ENCODE data around the gene SPATA33.
"Not testable (repeated sequence)": the region's sequence is repeated elsewhere in the genome, so short reads cannot be mapped to it uniquely, and the experiment has no call there.

SPATA33 gene

DNA sequence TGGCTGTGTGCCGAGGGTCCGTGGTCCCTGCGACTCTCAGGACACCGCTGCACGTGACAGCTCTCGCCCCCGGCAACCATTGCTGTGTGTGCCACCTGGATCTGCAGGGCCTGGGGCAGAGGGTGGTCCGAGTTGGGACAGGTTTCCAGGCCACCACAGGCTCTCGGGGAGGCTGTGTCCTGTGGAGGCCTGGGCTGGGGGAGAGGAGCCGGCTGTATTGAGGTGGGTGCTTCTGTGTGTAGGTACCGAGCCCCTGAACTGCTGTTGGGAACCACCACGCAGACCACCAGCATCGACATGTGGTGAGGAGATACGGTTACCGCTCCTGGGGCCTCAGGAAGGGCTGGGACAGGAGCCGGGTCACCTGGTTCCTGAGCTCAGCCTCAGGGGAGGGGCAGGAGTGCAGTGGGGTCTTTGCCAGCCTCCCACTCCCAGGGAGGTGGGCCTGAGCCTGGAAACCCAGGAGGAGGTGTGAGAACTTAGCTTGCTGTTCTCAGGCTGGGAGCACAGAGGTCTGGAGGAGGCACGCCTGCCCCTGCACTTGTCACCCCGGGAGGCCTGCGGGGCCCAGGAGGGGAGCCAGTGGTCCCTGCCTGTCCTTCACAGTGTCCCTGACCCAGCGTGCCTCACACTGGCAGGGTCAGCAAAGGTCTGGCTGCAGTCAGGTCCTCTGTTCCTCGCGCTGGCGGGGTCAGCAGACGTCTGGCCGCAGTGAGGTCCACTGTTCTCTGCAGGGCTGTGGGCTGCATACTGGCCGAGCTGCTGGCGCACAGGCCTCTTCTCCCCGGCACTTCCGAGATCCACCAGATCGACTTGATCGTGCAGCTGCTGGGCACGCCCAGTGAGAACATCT is 36.5 kb downstream of the SPATA33 start:
- no peak for DNase-seq (ENCODE audit: low spot score)

DNA sequence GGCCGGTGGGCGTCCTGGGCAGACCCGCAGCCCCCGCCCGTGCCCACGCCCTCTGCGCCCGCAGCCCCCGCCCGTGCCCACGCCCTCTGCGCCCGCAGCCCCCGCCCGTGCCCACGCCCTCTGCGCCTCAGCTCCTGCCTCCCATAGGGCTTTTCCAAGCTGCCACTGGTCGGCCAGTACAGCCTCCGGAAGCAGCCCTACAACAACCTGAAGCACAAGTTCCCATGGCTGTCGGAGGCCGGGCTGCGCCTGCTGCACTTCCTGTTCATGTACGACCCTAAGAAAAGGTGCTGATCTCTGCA is 37.1 kb downstream of the SPATA33 start:
- DNase-seq (ENCODE audit: low spot score), result not testable (repeated sequence)

DNA sequence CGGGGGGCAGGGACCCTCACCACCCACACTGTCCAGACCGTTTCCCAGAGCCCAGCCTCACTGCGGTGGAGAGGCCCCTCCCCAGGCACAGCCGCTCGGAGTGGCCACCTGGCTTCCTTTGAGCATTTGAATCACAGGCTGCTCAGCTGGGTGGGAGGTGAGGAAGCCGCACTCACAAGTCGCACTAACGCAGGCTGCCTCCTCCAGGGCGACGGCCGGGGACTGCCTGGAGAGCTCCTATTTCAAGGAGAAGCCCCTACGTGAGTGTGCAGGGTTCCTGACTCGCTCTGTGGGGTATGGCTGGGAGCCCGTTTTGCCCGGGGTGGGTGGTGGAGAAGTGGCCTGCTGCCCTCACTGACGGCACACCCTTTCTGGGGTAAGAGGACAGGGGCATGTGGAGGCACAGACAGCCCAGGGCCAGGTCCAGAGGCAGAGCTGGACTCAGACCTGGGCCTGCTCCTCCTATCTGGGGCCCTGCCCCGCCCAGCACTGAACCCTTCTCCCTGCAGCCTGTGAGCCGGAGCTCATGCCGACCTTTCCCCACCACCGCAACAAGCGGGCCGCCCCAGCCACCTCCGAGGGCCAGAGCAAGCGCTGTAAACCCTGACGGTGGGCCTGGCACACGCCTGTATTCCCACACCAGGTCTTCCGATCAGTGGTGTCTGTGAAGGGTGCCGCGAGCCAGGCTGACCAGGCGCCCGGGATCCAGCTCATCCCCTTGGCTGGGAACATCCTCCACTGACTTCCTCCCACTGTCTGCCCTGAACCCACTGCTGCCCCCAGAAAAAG is 37.6 kb downstream of the SPATA33 start:
- no peak for DNase-seq (ENCODE audit: low spot score)

DNA sequence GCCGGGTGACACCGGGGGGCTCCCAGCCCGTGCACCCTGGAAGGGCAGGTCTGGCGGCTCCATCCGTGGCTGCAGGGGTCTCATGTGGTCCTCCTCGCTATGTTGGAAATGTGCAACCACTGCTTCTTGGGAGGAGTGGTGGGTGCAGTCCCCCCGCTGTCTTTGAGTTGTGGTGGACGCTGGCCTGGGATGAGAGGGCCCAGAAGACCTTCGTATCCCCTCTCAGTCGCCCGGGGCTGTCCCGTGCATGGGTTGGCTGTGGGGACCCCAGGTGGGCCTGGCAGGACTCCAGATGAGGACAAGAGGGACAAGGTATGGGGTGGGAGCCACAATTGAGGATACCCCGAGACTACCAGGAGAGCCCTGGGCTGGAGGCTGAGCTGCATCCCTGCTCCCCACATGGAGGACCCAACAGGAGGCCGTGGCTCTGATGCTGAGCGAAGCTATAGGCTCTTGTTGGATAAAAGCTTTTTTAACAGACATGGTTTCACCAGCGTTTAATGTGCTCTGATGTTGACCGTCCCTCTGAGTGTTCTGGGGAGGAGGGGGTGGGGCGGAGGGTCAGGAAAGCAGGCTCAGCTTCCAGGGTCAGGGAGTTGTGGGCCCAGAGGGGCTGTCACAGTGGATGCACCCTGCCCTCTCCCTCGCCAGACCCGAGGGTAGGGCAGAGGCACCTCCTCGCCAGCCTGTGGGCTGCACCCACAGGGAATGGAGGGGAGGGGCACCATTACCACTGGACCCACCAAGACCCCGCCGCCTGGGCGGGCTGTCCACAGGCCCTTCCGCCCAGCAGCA is 38.4 kb downstream of the SPATA33 start:
- no peak for DNase-seq (ENCODE audit: low spot score)

DNA sequence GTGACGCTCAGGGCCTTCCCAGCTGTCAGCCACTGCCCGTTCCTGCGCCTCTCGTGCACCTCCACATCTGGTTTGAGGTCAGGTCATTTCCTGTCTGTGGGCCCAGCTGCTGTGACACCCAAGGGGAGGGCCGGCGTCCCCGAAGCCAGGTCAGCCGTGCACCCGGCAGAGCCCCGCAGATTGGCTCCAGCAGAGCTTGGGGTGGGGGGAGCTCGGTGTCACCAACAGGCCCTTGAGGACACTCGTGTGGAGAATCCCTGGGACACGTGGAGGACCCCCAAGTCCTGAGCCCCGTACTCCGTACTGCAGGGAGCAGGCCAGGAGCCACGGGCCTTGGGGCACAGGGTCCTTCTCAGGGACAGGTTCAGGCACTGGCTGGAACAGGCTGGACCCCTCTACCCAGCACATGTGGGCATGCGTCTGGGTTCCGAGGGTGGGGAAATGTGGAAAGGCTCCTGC is 39.1 kb downstream of the SPATA33 start:
- no peak for DNase-seq (ENCODE audit: low spot score)

DNA sequence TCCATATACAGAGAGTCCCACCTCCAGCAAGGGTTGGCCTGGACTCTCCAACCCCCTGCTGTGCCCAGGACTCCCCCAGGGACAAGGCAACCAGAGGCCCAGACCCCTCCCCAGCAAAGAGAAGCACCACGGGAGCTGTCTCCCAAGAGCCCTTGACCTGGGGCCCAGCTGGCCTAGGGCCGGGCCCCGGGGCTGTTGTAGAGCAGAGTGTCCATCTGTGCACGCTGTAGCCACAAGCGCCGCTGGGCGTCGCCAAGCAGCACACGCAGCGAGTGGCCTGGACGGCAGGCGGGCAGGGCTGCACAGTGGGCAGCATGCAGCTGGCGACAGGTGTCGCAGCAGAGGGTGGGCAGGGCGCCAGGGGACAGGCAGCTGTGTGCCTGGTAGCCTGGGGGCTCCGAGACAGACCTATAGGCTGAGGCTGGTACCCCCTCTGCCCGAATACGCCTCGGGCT is 39.6 kb downstream of the SPATA33 start:
- no peak for DNase-seq (ENCODE audit: low spot score)

DNA sequence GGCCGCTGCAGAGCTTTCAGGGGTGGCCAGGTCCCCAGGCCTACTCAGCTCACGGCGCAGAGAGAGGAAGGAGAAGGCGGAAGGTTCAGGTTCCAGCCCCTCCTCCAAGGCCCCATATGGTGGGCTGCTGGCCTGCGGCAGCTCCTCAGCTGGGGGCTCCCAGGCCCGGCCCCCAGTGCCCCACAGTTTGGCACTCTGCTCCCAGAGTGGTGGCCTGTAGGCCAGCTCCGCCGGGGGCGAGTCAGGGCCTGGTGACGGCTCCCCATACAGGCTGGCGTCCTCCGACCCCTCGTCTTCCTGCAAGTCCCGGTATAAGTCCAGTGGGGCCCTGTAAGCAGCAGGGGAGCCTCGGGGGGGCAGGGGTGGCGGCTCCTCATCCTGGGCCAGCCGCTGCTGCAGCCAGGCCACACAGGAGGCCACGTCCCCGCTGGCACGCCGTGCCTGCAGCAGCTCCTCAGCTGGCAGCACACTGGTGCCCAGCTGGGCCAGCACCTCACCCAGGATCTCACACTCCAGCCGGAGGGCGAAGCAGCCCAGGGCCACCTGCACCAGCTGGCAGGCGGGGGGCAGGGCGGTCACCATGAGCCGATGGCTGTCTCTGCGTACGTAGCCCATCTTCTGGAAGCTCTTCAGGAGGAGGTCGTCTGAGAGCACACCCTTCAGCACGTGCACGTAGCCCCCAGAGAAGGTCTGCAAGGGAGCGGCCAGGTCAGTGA is 40.1 kb downstream of the SPATA33 start:
- no peak for DNase-seq (ENCODE audit: low spot score)

DNA sequence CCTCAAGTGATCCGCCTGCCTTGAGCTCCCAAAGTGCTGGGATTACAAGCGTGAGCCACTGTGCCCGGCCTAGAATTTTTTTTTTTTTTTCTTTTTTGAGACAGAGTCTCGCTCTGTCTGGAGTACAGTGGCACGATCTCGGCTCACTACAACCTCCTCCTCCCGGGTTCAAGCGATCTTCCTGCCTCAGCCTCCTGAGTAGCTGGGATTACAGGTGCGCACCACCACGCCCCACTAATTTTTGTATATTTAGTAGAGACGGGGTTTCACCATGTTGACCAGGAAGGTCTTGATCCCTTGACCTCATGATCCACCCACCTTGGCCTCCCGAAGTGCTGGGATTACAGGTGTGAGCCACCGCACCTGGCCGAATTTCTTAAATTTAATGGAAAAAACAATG is 41.1 kb downstream of the SPATA33 start:
- not testable (repeated sequence) for DNase-seq (ENCODE audit: low spot score)

DNA sequence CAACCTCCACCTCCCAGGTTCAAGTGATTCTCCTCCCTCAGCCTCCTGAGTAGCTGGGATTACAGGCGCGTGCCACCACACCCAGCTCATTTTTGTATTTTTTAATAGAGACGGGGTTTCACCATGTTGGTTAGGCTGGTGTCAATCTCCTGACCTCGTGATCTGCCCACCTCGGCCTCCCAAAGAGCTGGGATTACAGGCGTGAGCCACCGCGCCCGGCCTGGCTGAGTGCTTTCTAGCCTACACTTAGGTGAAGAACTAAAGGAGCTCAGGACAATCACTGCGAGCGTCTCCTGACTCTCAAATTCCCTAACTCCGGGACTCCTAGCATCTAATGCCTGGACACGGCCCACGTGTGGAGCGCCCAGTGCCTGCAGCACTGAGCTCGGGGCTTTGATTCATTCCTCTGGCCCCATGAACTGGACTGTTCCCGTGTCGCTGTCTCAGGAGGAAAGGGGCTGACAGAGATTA is 42.0 kb downstream of the SPATA33 start:
- not testable (repeated sequence) for DNase-seq (ENCODE audit: low spot score)

DNA sequence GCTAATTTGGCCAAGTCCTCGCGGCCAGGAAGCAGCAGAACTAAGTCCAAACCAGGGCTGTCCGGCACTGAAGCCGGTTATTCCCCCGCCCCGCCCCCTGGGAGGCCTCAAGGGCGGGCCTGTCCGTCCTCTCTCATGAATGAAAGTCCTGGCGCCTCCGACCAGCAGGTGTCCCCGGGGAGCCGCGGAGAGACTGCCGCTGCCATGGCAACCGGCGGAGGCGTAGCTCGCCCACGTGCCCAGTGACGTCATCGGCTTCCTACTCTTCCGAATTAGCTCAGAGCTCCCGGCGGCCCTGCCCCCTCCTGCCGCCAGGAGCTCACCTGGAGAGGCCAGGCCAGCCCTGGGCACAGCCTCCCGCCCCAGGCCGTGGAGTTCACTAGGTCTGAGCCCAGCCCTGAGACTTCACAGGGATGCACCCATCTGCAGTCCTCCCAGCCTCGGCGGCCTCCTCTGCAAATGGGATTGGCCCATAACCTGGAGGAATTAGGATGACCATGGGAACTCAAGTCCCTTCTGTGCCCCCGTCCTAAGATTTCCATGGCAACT is 42.5 kb downstream of the SPATA33 start:
- peak; percentile 100 for DNase-seq (ENCODE audit: low spot score)

DNA sequence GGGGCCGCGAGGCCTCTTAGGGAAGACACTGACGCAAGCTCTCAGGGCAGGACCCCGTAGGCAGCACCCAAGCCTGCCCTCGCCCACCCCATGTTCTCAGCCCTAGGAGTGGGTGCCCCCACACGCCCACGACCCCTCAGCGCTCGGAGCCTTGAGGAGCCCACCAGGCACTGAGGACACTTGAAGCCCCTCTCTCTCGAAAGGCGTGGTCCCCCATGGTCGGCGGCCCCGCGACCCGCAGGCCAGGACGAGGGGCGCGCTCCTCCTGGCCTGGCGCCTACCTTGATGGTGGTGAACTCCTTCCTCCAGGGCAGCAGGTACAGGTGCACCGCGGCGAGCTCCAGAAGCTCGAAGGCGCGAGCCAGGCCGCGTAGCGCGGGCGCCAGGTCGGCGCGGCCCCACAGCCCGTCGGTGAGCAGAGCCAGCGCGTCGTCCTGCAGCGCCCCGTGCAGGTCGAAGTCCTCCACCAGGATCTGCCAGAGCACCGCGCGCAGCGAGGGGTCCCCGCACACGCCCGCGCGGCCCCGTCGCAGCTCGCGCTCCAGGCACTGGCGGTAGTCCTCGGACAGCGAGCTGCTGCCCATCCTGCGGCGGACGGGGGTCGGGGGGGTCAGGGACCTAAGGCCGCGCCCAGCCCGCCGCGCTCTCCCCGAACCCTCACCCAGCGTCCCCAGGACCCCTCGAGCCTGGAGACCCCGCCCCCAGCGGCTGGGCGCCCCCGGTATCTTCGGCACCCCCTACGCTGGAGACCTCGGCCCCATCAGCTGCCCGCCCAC is 43.2 kb downstream of the SPATA33 start:
- peak; percentile 77 for DNase-seq (ENCODE audit: low spot score)

DNA sequence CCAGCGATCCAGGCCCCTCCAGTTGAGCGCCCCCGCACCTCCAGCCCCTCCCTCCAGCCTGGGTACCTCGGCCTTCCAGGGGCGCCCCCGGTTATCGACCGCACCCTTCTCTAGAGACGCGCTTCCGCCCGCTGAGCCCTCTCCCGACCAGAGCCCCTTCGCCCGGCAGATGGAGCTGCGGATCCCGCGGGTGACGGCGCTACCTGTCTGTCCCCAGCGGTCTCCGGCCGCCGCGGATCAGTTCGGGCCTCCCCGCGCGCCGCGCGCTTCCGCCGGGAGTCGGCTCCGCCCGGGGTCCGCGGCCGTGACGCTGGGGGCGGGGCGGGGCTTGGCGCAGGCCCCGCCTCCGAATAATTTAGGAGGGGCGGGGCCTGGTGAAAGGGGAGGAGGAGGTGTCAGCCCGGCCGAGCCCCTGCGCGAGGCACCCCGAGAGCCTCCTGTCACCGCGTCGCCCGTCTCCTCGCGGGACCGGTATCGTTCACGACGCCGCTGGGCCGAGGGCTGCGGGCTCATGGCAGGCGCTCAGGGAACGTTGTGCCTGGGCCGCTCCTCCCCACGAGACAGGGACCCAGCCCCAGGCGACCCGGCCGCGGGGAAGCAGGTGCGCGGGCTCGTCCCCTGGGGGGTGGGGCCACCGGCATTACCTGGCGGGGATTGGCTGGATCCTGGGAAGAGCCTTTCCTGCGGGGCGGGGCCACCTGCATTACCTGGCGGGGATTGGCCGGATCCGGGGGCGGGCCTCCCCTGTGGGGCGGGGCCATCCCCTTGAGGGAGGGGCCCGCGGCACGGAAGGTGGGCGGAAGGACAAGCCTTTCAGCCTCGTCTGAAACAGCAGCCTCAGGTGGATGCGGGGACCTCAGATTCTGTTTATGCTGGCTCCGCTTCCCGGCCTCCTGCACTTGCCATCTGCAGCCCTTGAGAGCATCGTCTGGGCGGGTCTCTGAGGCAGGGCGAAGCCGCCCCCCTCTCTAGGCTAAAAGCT is 44.1 kb downstream of the SPATA33 start, which contains the start of gene SPATA2L:
Gene SPATA2L (minus strand): TSS at position 281 of the 982 bp plus-strand sequence. CDS start 473 bp downstream, outside the sequence.
- DNase-seq (ENCODE audit: low spot score), result peak; percentile 88

DNA sequence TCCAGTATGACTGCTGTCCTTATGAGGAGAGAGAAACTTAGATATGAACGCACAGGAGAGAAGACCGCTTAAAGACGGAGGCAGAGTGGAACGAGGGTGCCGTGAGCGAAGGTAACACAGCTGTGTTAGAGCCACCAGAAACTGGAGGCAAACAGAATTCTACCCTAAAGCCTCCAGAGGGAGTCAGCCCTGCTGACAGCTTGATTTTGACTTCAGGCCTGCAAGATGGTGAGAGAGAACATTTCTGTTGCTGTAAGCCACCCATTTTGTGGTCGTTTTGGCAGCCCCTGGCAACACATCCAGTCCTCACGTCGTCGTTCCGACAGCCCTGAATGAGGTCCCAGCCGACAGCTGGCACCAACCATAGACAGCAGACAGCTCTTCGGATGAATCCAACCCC is 46.6 kb downstream of the SPATA33 start:
- DNase-seq (ENCODE audit: low spot score), result no peak

DNA sequence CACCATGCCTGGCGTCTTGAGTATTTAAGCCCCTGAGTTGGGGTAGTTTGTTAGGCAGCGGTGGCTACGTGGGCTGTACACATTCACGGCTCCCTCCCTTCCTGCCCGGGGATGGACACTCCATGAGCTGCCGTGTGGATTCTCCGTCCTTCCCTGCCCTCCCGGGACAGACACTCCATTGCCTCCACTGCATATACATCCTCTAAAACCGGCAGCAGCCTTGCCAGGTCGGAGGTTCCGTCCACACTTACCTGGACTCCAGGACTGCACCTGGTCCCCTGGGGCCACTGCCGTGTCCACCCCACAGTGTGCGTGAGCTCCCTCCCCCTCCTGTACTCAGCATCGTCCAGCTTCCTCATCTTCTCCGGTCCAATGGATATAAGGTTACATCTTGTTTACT is 47.4 kb downstream of the SPATA33 start:
- DNase-seq (ENCODE audit: low spot score), result no peak

DNA sequence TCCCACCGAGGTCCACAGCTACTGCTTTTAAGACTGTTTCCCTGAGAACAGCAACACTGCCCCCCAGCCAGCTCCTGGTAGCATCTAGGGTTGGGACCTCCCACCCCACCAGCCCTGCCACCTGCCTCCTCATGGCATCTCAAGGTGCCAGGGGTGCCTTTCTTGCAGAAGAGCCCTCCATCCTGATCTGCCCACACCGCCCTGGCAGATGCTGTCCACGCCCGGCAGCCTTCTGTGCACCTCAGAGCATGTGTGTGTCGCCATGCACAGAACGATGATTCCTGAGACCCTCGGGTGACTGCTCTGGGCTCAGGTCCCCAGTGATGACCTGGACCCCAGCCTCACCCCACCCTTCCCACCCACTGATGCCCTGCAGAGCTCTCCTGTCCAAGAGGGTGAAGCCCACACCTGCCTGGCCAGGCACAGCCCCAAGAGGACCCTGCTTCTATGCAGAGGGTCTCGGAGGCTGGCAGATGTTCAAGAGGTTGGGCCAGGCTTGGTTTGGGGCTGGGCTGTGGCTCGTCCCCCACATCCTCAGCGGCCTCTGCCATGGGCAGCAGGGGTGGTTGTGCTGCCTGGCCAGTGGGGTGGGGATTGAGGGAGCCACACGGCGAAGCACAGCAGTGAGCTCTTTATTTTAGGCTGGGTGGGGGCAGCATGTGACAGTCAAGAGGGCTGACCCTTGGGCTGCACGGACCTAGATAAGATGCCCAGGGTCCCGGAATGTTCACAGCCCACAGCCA is 49.1 kb downstream of the SPATA33 start:
- no peak for DNase-seq (ENCODE audit: low spot score)

DNA sequence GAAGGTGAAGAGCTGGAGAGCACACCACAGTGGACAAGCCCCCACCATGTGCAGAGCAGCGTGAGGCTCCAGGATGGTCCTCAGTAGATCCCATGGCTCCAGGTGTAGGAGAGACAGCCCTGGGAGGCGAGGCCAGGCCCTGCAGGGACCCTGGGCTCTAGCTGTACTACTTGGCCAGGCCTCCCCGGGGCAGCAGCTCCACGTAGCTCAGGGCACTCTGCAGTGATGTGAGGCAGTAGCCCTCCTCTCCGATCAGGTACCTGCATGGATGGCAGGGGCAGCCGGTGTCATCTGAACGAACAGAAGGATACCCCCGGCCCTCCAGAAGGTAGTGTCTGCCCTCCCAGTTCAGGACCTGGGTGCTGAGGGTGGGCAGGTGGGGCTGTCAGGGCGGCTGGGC is 50.1 kb downstream of the SPATA33 start:
- DNase-seq (ENCODE audit: low spot score), result no peak

DNA sequence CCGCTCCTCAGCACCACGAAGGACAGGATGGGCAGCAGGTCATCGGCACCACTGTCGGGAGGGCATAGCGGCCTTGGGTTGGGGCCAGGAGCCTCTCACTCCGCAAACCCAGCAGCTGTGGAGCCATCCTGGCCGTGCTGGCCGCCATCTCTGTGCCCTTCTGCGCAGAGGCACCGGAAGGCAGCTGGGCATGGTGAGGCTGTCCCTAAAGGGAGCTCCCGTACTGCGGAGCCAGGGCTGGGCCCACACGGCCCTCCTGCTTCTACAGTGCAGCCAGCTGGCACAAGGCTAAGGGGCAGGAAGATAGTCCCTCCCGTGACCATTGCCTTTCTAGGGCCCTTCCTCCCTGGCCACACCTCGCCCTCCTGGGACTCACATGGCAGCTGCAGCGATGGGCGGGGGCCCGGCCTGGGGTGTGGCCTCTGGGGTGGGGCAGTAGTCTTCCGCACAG is 50.9 kb downstream of the SPATA33 start:
- DNase-seq (ENCODE audit: low spot score), result no peak

DNA sequence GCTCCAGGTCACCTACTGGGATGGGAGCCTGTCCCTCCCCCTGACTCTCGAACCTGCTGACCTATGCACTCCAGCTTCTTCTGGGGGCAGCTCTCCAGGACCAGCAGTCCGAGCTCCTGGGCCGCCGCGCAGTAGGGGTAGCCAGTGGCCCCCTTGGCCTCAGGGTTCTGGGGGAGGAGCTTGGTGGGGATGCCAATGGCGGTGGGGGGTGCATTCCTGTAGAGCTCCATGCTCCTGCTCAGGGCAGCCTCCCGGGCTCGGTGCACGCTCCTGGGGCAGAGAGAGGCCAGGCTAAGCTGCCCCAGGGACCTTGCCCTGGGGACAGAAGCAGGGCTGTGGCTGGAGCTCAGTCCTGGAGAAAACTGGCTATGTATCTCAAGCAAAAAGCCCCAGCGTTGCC is 51.5 kb downstream of the SPATA33 start:
- no peak for DNase-seq (ENCODE audit: low spot score)
